Effector memory CD4-positive, alpha-beta T cell (primary cell): ENCODE results near the gene CDX2.

Experiments used
- DNase-seq, 3 donors: peaks; one replicate each; pipeline ENCODE4 v3.0.0-alpha.2; 2020
- H3K27ac ChIP-seq: 2 replicates; pipeline ENCODE4 v1.7.0; 2013; ENCODE audit warnings: mild to moderate bottlenecking, low read length, moderate library complexity; ENCODE audit not compliant: insufficient read depth, poor library complexity, severe bottlenecking
- H3K27me3 ChIP-seq: replicated peaks from 2 replicates; pipeline ENCODE4 v1.7.0; 2013; ENCODE audit warnings: mild to moderate bottlenecking, low read length; ENCODE audit not compliant: insufficient read depth, control insufficient read depth, poor library complexity, severe bottlenecking
- H3K36me3 ChIP-seq: 2 replicates; pipeline ENCODE4 v1.7.0; 2013; ENCODE audit warnings: mild to moderate bottlenecking, low read length, moderate library complexity; ENCODE audit not compliant: control insufficient read depth, insufficient read depth
- H3K4me1 ChIP-seq: 2 replicates; pipeline ENCODE4 v1.7.0; 2013; ENCODE audit warnings: low read length, mild to moderate bottlenecking; ENCODE audit not compliant: control insufficient read depth, insufficient read depth, poor library complexity, severe bottlenecking
- H3K4me3 ChIP-seq: 2 replicates; pipeline ENCODE4 v1.7.0; 2013; ENCODE audit warnings: low read length, low read depth, mild to moderate bottlenecking; ENCODE audit not compliant: insufficient read depth, poor library complexity, severe bottlenecking
- H3K9me3 ChIP-seq: 2 replicates; pipeline ENCODE4 v1.7.0; 2013; ENCODE audit warnings: mild to moderate bottlenecking, low read length, moderate library complexity; ENCODE audit not compliant: control insufficient read depth

CDX2 gene

DNA sequence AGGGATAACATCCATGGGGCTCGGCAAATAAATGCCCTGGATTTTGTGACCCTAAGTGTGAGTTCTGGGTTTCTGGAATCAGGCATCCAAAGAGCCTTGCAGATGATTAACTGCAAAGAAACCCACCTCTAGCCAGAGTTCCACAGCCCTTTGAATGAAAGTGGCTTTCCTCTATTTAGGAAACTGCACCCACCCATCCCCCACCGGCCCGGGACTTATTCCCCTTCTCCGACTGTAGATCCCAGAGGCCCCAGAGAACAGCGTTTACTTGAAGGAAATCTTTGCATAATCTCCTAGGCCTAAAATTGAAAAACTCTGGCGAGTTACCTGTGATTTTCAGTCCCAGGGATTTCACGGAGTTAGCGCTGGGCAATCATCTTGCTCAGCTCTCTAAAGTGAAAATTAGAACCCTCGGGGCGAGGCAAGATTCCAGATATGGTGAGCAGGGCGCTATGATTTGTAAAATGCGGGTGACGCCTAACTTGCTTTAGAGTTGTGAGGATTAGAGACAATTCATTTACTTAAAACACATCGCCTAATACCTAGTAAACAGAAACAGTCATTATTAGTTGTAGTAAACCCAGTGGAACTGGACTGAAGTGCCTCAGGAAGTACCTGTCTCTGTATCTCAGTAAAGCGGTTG is 10.0 kb upstream of the CDX2 start:
- H3K27me3 ChIP-seq = peaks cover 26% of the 10 kb centered on the region
- no peak overlapping the region for H3K4me3 ChIP-seq
- H3K4me1 ChIP-seq = peaks cover 5% of the 10 kb centered on the region
- DNase-seq = no peak
- no peaks in the 10 kb centered on the region for H3K36me3 ChIP-seq
- H3K9me3 ChIP-seq = no peaks in the 10 kb centered on the region
- H3K27ac ChIP-seq = no peak overlapping the region

GRCh38 chr13:27978301-27978968 is 9.3 kb upstream of the CDX2 start:
- no peak overlapping the region for H3K4me3 ChIP-seq
- DNase-seq = no peak
- H3K36me3 ChIP-seq = no peaks in the 10 kb centered on the region
- no peaks in the 10 kb centered on the region for H3K9me3 ChIP-seq
- peaks cover 25% of the 10 kb centered on the region for H3K27me3 ChIP-seq
- no peak overlapping the region for H3K27ac ChIP-seq
- peaks cover 5% of the 10 kb centered on the region for H3K4me1 ChIP-seq

GRCh38 chr13:27977476-27978300 is 8.6 kb upstream of the CDX2 start:
- DNase-seq = no peak
- Histone ChIP-seq H3K4me1 (peaks cover 5% of the 10 kb centered on the region), H3K36me3 (no peaks in the 10 kb centered on the region), H3K27me3 (peaks cover 28% of the 10 kb centered on the region), H3K27ac (no peak overlapping the region), H3K9me3 (no peaks in the 10 kb centered on the region), H3K4me3 (no peak overlapping the region)

DNA sequence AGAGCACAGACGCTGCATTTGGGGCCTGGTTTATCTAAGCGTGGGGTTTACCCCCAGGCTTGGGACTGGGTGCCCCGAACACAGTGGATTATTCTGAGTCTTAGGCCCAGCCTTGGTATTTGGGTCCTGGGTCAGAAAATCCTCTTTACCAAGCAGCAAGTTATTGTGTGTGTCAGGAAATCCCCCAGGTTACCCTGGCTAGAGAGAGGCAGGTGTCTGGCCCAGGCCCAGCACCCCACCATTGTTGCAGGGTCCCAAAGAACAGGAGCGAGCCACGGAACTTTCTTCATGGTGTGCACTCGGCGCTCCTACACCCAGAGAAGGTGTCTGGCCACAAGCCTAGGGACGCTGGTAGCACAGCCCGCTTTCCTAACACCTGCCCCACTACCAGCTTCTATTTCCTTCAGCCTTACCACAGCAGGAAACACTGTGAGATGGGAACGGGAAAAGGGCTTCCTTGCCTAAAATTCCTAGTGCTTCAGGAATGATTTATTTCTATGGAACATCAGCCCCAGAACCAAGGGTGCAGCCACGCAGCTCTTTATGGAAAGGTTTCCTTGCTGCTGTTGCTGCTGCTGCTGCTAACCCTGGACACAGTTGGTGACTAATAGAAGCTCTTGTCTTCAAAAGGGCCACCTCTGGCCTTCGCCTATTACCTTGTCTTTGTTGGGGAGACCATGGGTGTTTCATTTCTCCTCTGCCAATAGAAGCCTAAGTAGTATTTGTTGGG is 7.4 kb upstream of the CDX2 start:
- H3K27me3 ChIP-seq = peaks cover 24% of the 10 kb centered on the region
- H3K9me3 ChIP-seq = no peaks in the 10 kb centered on the region
- no peak for DNase-seq
- peaks cover 5% of the 10 kb centered on the region for H3K4me1 ChIP-seq
- no peak overlapping the region for H3K4me3 ChIP-seq
- H3K27ac ChIP-seq = no peak overlapping the region
- no peaks in the 10 kb centered on the region for H3K36me3 ChIP-seq

- DNase-seq = no peak
- Histone ChIP-seq H3K27me3 (peaks cover 19% of the 10 kb centered on the region), H3K4me3 (no peak overlapping the region), H3K4me1 (peaks cover 5% of the 10 kb centered on the region), H3K36me3 (no peaks in the 10 kb centered on the region), H3K9me3 (no peaks in the 10 kb centered on the region), H3K27ac (no peak overlapping the region)
These were observed 6.6 kb upstream of the CDX2 start for GRCh38 chr13:27975564-27976361.

DNA sequence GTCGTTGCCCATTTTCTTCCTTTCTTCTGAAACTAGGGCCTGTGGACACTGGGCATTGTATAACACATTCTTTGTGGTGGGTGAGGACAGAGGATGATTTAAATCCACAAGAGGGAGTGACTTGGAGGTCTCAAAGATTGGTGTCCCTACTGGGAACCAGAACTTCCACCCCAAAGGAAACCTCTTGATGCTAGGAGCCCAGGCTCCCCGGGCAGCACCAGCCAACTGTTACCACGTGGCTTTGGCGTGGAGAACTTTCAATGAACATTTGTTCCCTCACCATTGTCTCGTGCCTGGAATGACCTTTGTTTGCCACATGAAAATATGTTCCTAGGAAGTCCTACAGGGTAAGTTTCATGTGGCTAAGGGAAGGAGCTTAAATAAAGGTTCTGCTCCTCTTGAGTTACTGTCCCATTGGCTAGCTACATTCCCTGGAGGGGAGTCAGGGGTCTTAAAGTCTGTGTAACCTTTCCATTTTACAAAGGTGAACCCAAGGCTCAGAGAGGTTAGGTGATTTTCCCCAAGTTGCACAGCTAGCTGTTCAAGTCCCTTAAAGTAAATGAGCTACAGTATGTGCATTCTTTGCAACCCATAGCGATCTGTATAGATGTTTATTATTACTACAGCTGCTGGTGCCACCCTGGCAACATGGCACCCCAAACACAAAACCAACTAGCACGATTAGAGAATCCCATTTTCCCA is 5.0 kb upstream of the CDX2 start:
- Histone ChIP-seq H3K4me3 (no peak overlapping the region), H3K4me1 (peaks cover 3% of the 10 kb centered on the region), H3K36me3 (no peaks in the 10 kb centered on the region), H3K27ac (no peak overlapping the region), H3K9me3 (no peaks in the 10 kb centered on the region), H3K27me3 (peaks cover 30% of the 10 kb centered on the region)
- DNase-seq = no peak

- no peak for DNase-seq
- no peaks in the 10 kb centered on the region for H3K9me3 ChIP-seq
- H3K4me3 ChIP-seq = no peak overlapping the region
- H3K4me1 ChIP-seq = peaks cover 8% of the 10 kb centered on the region
- H3K27me3 ChIP-seq = peaks cover 34% of the 10 kb centered on the region
- H3K36me3 ChIP-seq = no peaks in the 10 kb centered on the region
- H3K27ac ChIP-seq = no peak overlapping the region
These were observed 4.2 kb upstream of the CDX2 start for GRCh38 chr13:27973291-27973690.

GRCh38 chr13:27972478-27972820 is 3.3 kb upstream of the CDX2 start:
- no peak overlapping the region for H3K27ac ChIP-seq
- H3K4me1 ChIP-seq = peaks cover 12% of the 10 kb centered on the region
- no peaks in the 10 kb centered on the region for H3K9me3 ChIP-seq
- peaks cover 38% of the 10 kb centered on the region for H3K27me3 ChIP-seq
- no peak for DNase-seq
- no peak overlapping the region for H3K4me3 ChIP-seq
- H3K36me3 ChIP-seq = no peaks in the 10 kb centered on the region
